ENCODE measurements around the gene ERP27. TPM values are rescaled to one million over a fixed set of nuclear protein-coding genes. Genes with fewer than 3 reads are reported as not detected.
A peak's percentile ranks its signal among the peaks of the same experiment; 100 is the strongest.

Gene ERP27
- total RNA-seq (1 to 10 TPM; 3.5 to 6.4 (median 4.3) TPM), polyA plus RNA-seq (1 to 10 TPM; 1.3 to 2.0 (median 1.6) TPM)
- long read RNA-seq, donor 1 = 0 reads
- long read RNA-seq, donor 2, transcript ERP27-201 (7 exons, 2,096 nt) = major isoform, 41 of 41 reads
- long read RNA-seq, donor 2, partial matches to known transcripts = 0 of 41 reads
- long read RNA-seq, donor 2, other reads (novel, unspliced or antisense) = 0 of 41 reads

DNA sequence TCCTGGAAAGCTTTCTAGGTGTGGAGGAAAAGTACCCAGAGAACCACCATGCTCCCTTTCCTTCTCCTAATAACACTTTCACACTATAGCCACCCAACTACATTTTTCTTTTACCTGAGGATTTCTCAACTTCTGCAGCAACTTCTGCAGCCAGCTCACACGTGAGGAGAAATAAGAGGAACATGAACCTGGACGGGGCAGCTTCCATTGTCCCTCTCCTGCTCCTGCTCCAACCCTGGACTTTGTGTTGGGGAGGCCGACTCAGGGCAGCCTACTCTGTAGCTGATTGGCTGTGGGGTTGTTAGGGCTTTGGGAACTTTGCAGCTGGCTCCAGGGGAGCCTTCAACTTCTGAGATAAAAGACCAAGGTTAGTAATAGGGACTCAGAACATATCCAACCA lies at the start of gene ERP27:
Gene ERP27 (minus strand): TSS at position 237 of the 400 bp plus-strand sequence. CDS start 29 bp downstream, at position 208.
- intact Hi-C loops (cut with DNase I; ENCODE audit: low total_unique reads) = no loop called here
- WGBS, 5 donors = 68 to 90% (median 76%) methylated on average over 3 of the region's 3 CpGs
- Histone ChIP-seq H3K27me3 (replicated peaks in 1 of 7) (no peaks in the 10 kb centered on the region), H3K36me3 (peaks cover 0 to 77% (median 28%) of the 10 kb centered on the region in 6 donors), H3K27ac (peak within 1 kb of the TSS in 5 of 8 donors; percentile 23 to 48 (median 38)), H3K4me3 (no peak within 1 kb of the TSS), H3K9me3 (no peaks in the 10 kb centered on the region), H3K4me1 (peaks cover 0 to 45% (median 3%) of the 10 kb centered on the region in 6 donors)
- TF ChIP-seq POLR2AphosphoS5 (IDR thresholded peaks at IDR 0.05) (no peak), POLR2A (IDR thresholded peaks at IDR 0.05) (no peak)
- TF ChIP-seq, protein P1, sequence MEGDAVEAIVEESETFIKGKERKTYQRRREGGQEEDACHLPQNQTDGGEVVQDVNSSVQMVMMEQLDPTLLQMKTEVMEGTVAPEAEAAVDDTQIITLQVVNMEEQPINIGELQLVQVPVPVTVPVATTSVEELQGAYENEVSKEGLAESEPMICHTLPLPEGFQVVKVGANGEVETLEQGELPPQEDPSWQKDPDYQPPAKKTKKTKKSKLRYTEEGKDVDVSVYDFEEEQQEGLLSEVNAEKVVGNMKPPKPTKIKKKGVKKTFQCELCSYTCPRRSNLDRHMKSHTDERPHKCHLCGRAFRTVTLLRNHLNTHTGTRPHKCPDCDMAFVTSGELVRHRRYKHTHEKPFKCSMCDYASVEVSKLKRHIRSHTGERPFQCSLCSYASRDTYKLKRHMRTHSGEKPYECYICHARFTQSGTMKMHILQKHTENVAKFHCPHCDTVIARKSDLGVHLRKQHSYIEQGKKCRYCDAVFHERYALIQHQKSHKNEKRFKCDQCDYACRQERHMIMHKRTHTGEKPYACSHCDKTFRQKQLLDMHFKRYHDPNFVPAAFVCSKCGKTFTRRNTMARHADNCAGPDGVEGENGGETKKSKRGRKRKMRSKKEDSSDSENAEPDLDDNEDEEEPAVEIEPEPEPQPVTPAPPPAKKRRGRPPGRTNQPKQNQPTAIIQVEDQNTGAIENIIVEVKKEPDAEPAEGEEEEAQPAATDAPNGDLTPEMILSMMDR (IDR thresholded peaks at IDR 0.05 in 8 of 11, conservative IDR thresholded peaks at IDR 0.05 in 3 of 11) = no peak
- DNase-seq = no peak

DNA sequence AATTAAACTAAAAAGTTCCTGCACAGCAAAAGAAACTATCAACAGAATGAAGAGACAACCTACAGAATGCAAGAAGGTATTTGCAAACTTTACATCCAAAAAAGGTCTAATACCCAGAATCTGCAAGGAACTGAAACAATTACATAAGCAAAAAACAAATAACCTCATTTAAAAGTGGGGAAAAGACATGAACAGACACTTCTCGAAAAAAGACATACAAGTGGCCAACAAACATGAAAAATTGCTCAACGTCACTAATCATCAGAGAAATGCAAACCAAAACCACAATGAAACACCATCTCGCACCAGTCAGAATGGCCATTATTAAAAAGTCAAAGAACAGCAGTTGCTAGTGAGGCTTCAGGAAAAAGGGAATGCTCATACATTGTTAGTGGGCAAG lies 49.7 kb upstream of the ERP27 start:
- 38 to 75% (median 55%) methylated on average over 3 of the region's 3 CpGs for WGBS, 5 donors
- Histone ChIP-seq H3K27ac (peak overlapping the region in 5 of 8 donors; percentile 19 to 63 (median 43)), H3K27me3 (replicated peaks in 1 of 7) (no peaks in the 10 kb centered on the region), H3K9me3 (peaks cover 0 to 5% (median 0%) of the 10 kb centered on the region in 8 donors), H3K4me3 (no peak overlapping the region), H3K36me3 (no peaks in the 10 kb centered on the region), H3K4me1 (peaks cover 3 to 55% (median 14%) of the 10 kb centered on the region in 6 donors)
- no peak for DNase-seq
- no peak for TF ChIP-seq POLR2AphosphoS5 (IDR thresholded peaks at IDR 0.05)
- no peak for TF ChIP-seq POLR2A (IDR thresholded peaks at IDR 0.05)
- TF ChIP-seq, protein P1 (IDR thresholded peaks at IDR 0.05 in 8 of 11, conservative IDR thresholded peaks at IDR 0.05 in 3 of 11) = no peak
- intact Hi-C loops (cut with DNase I; ENCODE audit: low total_unique reads) = no loop called here

DNA sequence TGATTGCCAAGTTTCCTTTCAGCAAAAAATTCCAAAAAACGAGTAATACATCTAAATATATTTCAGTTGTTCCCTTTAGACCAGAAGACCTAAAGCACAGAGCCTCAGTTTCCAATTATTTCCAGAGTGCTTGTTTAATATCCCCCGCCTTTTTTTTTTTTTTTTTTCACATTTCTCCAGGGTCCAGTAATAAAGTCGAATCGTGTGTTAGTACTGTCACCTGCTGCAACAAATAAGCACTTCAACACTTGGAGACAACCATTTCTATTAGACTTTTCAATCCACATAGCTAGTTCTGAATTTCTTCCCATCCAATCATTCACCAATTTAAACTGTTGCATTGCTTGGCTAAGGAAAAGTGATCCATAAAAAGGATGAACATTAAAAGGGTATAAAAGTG lies 48.1 kb upstream of the ERP27 start:
- Histone ChIP-seq H3K27ac (no peak overlapping the region), H3K9me3 (peaks cover 0 to 5% (median 0%) of the 10 kb centered on the region in 8 donors), H3K4me1 (peaks cover 3 to 66% (median 21%) of the 10 kb centered on the region in 6 donors), H3K4me3 (no peak overlapping the region), H3K27me3 (replicated peaks in 1 of 7) (no peaks in the 10 kb centered on the region), H3K36me3 (no peaks in the 10 kb centered on the region)
- intact Hi-C loops (cut with DNase I; ENCODE audit: low total_unique reads) = no loop called here
- WGBS, 5 donors = 77 to 87% (median 81%) methylated on average over 4 of the region's 4 CpGs
- no peak for TF ChIP-seq POLR2A (IDR thresholded peaks at IDR 0.05)
- TF ChIP-seq, protein P1 (IDR thresholded peaks at IDR 0.05 in 8 of 11, conservative IDR thresholded peaks at IDR 0.05 in 3 of 11) = no peak
- no peak for TF ChIP-seq POLR2AphosphoS5 (IDR thresholded peaks at IDR 0.05)
- DNase-seq = no peak

DNA sequence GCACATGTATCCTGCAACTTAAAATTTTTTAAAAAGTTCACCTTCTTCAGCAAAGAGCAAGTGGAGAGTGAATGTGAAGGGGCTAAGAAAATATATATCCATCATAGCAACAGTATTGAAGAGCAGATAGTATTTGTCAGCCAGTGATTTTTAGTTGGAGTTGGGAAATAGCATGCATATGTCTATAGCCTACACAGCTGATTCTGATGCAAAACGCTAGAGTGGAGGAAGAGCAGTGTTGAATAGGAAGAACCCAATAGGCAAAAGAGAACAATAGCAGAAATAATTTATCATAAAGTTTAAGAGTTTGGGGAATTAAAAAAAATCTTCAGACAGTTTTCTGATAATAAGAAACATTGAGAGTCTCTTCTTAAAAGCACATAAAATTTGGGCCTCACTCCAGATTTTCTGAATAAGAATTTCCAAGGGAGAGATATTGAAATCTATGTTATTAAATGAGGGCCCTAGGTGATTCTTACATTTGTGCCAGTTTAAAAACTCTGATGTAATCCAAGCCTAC lies 46.5 kb upstream of the ERP27 start:
- TF ChIP-seq POLR2AphosphoS5 (IDR thresholded peaks at IDR 0.05) = no peak
- no peak for TF ChIP-seq POLR2A (IDR thresholded peaks at IDR 0.05)
- TF ChIP-seq, protein P1 (IDR thresholded peaks at IDR 0.05 in 8 of 11, conservative IDR thresholded peaks at IDR 0.05 in 3 of 11) = no peak
- Histone ChIP-seq H3K9me3 (no peaks in the 10 kb centered on the region), H3K27me3 (replicated peaks in 1 of 7) (no peaks in the 10 kb centered on the region), H3K4me3 (no peak overlapping the region), H3K36me3 (no peaks in the 10 kb centered on the region), H3K27ac (peak overlapping the region in 2 of 8 donors; percentile 81 to 85), H3K4me1 (peaks cover 3 to 78% (median 31%) of the 10 kb centered on the region in 6 donors)
- no peak for DNase-seq
- intact Hi-C loops (cut with DNase I; ENCODE audit: low total_unique reads) = no loop called here
- WGBS, 5 donors = 38 to 67% (median 61%) methylated on average over 1 of the region's 1 CpG
